Measurements from ENCODE around the gene RAPGEF4. TPM values are rescaled to one million over a fixed set of nuclear protein-coding genes. Genes with fewer than 3 reads are reported as not detected.

RAPGEF4 gene
- total and polyA plus RNA-seq, 9 of the 15 experiments (the other 6 are each of a cell fraction or from before 2014, with no cell fraction given), result 0.04 to 0.33 (median 0.13) TPM; not detected in 6

DNA sequence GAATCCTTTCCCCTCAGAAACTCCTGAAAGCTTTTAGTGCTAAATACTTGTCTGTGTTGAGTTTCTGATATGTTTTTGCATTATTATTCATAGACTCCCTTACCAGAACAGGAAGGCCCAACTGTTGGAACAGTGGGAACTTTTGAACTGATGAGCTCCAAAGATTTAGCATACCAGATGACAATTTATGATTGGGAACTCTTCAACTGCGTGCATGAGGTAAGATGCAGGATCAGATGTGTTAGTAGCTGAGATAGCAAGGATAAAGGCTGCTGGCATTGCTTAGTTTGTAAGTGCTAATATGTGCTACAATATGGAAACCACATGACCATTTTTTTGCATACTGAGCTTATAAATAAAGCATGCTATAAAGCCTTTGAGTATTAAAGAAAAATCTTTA, 290.8 kb downstream of the RAPGEF4 start:
- Histone ChIP-seq H3K27ac (ENCODE audit: extremely low read depth, low read depth, low read length) (no peak overlapping the region), H3K36me3 (ENCODE audit: control insufficient read depth, insufficient read depth, low read length) (no peaks in the 10 kb centered on the region), H3K9me3 (replicated peaks; ENCODE audit: control insufficient read depth, insufficient read depth, low read depth, low read length) (no peaks in the 10 kb centered on the region), H2AFZ (ENCODE audit: low read depth, low read length) (no peak overlapping the region), H3K4me2 (ENCODE audit: insufficient read depth, low read length) (no peak overlapping the region), H3K4me1 (replicated peaks in 1 of 2; ENCODE audit: control insufficient read depth in 2 of 2, insufficient read depth in 2 of 2, low read length in 2 of 2) (no peaks in the 10 kb centered on the region), H3K4me3 (no peak overlapping the region), H4K20me1 (replicated peaks; ENCODE audit: control insufficient read depth, insufficient read depth, low read length) (no peaks in the 10 kb centered on the region), H3K79me2 (ENCODE audit: control insufficient read depth, insufficient read depth, low read length) (no peaks in the 10 kb centered on the region), H3K27me3 (ENCODE audit: control insufficient read depth in 2 of 2, insufficient read depth in 2 of 2, low read length in 2 of 2) (peaks cover 43 to 44% of the 10 kb centered on the region in 2 experiments), H3K9me1 (ENCODE audit: control insufficient read depth, insufficient read depth, low read length) (no peaks in the 10 kb centered on the region), H3K9ac (ENCODE audit: insufficient read depth in 1 of 2, low read depth in 2 of 2, low read length in 2 of 2) (no peak overlapping the region)
- WGBS (ENCODE audit: insufficient coverage, low coverage, missing lambda C conversion rate), result 0% methylated on average over 1 of the region's 1 CpG
- BruUV-seq (replicated peaks), result no TSS peak
- DNase-seq (ENCODE audit: extremely low read depth in 1 of 4, low spot score in 3 of 4) (no peak), ATAC-seq (no peak), FAIRE-seq (no peak)
- ChIA-PET POLR2A (interaction anchor here (1.0 to 1.2 kb wide), 3 partner anchors 10 to 190 kb away, joined by 3 to 4 read pairs (median 3); no protein-coding TSS in a partner anchor), CTCF (ENCODE audit: low intra/inter-chr PET ratio) (interaction anchor here (0.8 to 4.5 kb wide), 4 partner anchors 49 to 541 kb away, joined by 3 to 79 read pairs (median 10); partner anchors contain the start of gene MAP3K20)
- intact Hi-C loops (cut with micrococcal nuclease), result loop anchor here (2.0 to 10.0 kb wide), 5 partner anchors 48 to 1318 kb away; partner anchors contain the start of gene MAP3K20
- TF ChIP-seq HDAC1 (IDR thresholded peaks at IDR 0.05), result no peak
- no peak for TF ChIP-seq RCOR1 (IDR thresholded peaks at IDR 0.05; ENCODE audit: borderline replicate concordance in 1 of 2, low read depth in 2 of 2, low read length in 2 of 2)
- in situ Hi-C loops (cut with MboI), result loop anchor here (5.0 kb wide), 1 partner anchor 186 kb away; no protein-coding TSS in a partner anchor

Data from K562 (cell line).